Esophagus muscularis mucosa (tissue), 2 donors: ENCODE data around the gene TMC2.

Source experiments
- EP300 ChIP-seq: sonication (generic); formaldehyde crosslinking; IDR thresholded peaks from one replicate; pipeline ENCODE4 v1.6.1; 2017; ENCODE audit warnings: antibody characterized with exemption
- POLR2A ChIP-seq: fragments of 450-650 bp; IDR thresholded peaks from one replicate; pipeline ENCODE4 v1.6.1; 2017; ENCODE audit warnings: antibody characterized with exemption, moderate library complexity, mild to moderate bottlenecking, low read depth

- no peak for TF ChIP-seq POLR2A
- no peak for TF ChIP-seq EP300
Measured at GRCh38 chr20:2521369-2522305, 14.7 kb upstream of the TMC2 start.
